ENCODE measurements around the gene TTC6.
A peak's percentile ranks its signal among the peaks of the same experiment; 100 is the strongest.

TTC6 gene

DNA sequence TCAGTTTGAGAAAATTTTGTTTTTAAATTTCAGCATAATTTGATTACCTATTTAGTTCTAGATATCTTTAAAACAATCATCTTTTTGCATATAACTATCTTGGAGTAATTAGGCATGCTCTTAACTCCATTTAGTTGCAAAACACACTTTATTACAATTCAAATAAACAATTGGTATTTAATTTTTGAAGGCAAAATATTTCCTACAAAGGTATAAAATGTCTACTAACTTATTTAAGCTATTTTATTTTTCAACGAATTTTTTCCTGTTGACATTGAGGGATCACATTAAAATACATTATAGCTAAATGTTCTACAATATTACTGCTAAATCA lies 8.7 kb upstream of the TTC6 start:
- DNase-seq = no peak

DNA sequence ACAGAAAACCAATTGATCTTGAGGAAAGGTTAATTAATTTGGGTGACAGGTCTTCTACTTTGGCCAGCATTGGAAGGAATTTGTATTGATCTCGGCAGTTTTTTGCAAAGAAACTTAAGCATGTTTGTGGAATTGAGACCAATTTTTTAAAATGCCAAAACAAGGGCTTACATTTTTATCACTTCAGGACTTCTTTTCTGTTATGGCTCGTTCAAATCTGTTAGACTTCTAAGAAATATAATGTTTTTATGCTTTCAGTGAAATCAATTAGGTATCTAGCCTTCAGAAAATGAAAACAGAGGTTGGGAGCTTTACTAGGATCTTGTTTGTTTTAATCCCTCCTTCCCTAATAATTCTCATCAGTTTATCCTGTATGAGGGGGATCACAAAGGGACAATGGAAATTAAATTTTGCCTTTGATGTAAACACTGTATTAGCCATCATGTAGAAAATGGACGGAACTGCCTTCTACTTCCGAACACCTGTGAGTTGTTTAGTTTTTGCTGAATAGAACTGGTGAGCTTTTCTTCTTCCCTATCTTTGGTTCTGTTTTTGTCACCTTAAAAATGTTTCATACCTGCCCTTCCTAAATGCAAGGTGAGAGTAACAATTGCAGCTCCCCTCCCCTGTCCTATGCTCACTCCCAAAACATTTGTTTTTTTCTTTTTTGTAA lies 8.2 kb upstream of the TTC6 start:
- DNase-seq = no peak

DNA sequence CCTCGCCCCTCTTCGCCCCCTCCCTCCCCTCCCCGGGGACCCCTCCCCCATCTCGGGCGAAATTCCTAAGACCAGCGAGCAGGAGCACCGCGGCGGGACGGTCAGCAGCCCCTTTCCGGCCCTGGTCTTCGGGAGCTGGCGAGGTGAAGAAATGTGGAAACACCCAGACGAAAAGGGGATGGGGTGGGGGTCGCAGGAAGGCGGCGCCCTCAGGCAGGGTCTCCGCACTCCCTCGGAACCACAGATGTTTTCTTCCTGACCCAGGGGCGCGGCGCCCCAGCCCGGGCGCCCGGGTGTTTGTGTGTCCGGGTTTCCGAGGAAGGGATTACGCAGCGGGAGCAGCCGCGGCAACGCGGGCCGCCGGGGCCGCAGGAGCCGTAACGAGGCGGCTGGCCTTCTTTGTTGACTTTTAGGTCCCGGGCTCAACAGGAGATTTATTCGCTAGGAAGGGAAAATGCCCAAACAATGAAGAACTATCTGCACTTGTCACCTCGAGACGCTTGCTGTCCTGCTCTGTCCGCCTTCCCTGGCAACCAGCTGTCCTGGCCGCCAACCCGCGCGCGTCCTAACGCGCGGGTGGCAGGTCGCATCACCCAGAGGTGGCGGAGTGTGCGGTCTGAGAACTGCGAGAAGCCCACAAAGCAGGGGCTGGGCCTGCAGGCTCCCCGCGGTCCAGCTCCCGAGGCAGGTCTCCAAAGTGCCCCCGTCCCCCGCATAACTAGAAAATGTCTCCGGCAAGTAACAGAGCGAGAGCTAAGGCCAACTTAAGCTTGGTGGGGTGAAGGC lies 7.4 kb upstream of the TTC6 start:
- DNase-seq = no peak

DNA sequence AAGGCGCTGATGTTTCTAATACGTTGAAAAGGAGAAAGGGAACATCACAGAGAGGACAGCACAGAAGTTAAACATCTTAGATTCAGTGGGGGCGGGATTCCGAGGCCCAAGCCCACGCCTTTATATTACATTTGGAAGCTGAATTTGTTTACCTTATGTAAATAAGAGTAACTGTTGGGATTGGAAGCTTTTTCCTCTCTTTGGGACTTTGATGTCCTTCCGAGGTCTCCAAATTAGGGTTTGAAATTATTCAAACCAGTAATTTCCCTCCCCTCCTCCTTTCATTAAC lies 6.8 kb upstream of the TTC6 start:
- DNase-seq = no peak

DNA sequence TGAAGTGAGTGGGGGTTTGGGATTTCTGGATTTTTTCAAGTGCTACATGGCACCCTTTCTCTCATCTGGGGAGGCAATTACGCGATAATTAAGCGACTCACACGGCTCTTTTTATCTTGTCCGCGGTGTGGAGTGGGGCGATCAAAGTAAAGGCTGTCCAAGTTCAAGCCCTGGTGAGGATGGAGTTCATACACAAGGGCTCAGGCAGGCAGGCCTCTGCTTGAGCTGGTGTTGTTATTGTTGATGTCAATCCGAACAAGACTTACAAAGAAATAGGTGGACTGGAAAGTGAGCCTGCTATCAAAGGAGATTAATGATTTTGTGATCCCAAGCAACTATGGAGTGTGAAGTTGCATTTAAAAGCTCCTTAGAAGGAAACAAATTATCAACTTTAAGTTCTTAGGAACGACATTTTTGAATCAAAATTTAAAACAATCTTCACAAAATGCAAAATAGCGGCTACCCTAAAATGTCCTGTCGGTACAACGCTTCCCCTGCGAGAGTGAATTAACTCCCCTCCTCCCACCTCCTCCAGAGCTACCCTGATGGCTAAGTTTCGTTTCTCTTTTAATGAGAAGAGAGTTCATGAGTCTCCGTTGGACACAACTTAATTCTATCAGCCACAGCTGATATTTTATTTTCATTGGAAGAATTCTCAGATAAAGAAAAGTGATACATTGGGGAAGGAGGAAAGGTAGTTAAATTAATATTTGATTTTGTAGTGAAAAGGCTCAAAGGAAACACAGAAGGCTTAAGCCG lies 6.3 kb upstream of the TTC6 start:
- no peak for DNase-seq

DNA sequence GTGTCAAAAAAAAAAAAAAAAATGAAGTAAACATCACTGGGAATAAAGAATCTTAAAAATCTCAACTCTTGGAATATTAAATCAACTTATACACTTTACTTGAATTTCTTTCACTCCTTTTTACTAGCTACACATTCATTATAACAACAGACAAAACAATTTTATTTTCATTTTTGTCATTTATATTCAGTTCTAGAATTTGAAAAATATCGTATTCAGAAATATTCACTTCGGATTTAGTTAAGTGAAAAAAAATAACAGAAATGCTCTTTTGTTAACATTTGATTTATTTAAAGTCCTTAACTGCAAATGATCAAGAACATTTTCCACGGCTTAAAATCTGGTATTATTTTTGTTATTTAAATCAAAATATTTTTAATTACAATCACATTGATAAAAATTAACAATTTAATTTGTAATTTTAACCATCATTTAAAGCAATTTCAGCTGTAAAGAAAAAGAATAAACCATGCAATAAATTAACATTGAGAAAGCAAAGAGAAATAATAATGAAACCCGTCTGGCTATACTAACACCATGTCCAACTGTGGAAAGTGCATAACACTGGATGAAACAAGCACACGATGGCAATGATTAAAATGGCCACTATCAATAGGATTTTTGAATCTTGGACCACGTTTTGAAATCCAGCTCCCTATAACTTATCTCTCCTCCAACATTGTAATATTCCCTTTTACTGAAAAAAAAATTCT lies 5.6 kb upstream of the TTC6 start:
- DNase-seq = no peak

DNA sequence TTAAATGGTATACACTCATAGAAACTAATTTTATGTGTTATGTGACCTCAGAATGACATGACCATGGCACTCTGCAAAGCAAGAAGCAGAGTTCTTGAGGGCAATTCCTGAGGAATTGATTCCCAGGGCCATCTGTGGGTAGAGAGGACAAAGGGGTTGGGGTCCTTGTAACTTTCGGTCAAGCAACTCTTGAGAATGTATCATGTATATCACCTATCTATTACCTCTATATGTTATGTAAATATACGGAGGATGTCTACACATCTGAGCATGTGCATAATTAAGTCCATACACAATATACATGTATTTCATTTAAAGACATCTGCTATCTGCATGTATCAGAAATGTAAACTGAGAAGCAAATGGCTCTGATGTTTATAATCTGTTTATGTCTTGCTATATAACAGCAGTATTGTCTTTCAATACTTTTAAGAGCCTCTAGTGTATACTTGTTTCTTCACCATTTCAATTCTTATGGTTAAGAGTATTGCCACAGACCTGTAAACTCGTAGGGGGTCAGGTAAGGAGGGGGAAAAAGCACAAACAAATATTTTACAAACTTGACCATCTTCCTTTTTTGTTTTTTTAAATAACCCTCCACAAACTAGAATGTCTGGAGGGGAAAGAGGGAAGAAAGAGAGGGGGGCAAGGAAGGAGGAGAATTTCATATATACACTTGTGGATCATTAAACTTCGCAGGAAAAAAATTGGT lies 4.8 kb upstream of the TTC6 start:
- no peak for DNase-seq

DNA sequence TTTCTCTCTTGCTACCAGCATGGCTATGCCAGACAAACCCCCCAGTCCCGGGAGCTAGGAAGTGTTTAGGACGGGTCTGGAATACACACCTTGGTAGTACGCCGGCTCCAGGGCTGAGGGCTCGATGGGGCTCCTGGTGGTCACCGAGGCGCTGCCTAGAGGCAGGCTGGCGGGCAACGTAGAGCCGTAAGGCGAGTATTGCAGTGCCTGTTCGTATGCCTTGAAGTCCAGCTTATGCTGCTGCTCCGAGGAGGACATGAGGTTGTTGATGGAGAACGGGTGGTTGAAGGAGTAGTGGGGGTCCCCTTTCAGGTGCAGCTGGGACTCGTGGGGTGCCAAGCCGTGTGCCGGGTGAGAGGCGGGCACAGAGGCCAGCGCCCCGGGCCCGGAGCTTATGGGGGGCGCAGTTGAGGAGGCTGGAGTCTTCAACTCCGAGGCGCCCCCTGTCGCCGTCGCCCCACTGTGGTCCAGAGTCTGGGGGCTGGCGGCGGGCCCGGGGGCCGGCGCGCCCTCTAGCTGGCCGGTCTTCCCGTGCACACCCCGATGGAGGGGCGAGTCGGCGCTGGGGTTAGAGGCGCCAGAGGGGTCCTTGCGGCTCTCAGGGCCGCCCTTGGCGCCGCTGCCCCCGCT lies 4.0 kb upstream of the TTC6 start:
- DNase-seq = no peak

DNA sequence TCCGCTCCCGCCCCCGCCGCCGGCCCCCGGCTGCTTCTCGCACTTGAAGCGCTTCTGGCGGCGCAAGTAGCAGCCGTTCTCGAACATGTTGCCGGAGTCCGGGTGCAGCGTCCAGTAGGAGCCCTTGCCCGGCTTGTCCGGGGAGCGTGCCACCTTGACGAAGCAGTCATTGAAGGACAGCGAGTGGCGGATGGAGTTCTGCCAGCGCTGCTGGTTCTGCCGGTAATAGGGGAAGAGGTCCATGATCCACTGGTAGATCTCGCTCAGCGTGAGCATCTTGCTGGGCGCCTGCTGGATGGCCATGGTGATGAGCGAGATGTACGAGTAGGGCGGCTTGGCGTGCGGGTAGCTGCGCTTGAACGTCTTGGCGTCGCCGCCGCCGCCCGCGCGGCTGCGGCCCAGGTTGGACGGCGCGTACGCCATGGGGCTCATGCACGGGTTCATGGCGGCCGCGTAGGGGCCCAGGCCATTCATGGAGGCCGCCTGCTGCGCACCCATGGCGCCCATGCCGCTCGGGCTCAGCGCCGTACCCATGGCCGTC lies 3.4 kb upstream of the TTC6 start:
- no peak for DNase-seq

DNA sequence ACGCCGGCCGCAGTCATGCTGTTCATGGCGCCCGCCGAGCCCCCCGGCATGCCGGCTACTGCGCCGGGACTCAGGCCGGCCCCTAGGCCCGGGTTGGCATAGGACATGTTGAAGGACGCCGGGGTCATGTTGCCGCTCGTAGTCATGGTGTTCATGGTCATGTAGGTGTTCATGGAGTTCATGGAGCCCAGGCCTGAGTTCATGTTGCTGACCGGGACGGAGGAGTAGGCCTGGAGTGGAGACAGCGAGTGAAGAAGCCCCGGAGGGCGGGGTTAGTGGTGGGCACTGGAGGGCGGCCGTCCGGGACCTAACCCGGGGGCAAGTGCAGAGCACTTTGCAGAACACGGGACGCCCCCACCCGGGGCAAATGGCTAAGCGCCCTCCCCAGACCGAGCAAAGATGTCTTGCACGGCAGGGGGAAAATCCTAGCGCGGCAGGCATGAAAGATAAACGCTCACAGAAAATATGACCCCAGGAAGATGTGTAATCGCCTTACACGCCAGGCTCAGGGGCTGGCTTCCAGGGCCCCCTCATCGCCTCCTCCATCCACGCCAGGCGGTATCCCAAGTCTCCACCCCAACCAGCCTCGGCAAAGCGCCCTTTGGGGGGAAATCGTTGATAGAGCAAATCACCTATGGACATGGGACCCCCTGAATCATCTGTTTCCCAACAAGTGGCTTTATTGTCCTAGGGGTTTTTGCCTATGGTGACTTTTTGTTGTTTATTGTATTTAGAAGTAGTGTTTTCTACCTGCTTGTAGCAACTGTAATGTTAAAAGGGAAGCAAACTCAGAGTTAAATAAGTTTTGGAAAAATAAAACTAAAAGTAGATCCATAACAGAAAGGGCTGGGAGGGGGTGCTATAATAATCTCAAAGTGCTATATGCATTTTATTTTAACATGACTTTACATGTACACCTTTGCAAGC lies 2.7 kb upstream of the TTC6 start:
- DNase-seq = no peak

DNA sequence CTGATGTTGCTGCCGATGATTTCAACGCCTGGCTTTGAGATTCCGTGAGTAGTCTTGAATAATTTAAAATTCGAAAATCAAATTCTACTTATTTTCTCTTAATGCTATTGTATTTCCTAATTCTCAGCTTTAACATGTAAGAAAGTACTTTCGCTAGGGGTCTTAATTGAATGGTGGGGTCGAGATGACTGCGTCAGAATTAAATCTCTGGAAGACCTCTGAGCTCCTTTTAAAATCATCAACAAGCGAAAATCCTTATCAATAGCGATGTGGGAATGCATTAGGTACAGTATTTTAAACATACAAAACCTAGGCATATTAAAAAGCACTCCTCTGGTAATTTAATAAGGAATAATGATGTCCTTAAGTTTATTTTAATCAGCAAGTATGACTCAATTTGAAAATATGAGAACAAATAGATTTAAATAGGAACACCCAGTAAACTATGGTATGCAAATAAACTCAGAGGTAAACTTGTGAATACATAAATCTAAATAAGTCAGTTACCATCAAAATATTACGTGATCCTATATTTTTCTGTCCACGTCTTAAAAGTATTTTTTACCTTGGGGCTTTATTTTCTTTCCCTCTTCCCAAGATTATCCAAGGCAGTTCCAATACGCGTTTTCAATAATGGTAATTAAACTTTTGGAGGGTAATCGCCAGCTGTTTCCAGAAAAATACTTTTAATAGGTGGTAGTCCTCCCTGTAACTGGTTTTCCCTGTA lies 1.8 kb upstream of the TTC6 start:
- no peak for DNase-seq

DNA sequence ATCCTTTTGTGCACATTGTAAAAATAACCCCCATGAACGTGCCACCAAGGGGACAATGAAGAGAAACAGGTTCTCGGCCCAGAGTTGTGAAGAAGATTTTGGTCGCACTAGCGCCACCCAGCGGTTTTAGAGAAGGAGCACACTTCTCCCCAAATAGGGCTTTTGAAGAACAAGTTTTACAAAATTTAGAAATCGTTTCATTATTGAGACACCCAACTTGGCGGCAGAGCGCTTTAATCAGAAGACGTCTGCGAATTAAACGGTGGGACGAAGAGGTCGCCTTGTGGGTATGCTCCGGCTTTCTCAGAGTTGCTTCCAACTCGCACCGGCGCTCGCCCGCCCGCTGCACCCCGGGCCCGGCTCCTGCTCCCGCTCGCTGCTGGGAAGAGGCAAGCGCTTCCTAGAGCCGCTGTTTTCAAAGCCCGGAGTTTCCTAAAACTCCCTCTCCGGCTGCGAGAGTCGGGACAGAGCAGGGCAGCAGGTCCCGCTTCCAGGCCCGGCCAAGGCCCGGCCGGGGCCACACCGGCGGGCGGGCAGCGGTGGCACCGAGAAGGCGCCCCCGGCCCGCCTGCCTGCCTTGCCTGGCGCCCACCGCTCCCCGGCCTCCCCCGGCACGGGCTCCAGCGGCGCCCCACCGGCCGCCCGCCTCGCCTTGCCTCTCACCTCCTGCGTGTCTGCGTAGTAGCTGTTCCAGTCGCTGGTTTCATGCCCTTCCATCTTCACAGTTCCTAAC lies 1.0 kb upstream of the TTC6 start:
- no peak for DNase-seq

DNA sequence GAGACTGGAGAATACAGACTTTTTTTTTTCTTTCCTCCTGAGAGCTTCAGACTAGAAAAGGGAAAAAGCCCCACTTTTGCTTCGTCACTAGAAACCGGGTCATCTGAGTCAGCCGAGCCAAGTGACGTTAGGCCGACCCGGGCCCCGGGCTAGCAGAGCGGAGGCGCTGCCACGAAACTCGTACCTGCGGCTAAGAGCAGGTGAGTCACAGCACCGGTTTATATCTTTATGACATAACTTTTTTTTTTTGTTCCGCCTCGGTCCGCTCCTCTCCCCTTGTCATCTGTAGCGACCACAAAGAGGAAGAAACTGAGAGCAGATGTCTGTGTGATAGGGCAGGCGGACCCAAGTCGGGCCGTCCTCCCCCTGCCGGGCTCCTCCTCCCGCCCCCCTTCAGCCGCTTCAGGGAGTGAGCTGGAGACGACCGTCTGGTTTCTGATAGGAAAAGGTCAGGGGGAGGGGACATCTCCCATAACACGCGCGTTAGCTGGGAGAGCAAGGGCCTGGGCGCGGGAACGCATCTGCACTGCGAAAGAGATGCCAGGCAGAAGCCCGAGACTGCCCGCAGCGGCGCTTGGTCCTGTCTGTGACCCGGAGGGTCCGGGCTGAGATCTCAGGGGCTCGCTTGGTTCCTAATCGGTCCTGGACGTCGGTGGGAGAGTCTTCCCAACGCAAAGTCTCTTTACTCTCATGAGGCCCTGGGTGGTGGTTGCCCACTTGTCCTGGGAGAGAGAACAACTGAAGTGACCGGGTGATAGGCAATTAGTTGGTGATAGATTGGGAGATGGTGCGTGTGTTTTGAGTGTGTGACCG lies 586 bp downstream of the TTC6 start:
- DNase-seq = peak; percentile 40 to 48

DNA sequence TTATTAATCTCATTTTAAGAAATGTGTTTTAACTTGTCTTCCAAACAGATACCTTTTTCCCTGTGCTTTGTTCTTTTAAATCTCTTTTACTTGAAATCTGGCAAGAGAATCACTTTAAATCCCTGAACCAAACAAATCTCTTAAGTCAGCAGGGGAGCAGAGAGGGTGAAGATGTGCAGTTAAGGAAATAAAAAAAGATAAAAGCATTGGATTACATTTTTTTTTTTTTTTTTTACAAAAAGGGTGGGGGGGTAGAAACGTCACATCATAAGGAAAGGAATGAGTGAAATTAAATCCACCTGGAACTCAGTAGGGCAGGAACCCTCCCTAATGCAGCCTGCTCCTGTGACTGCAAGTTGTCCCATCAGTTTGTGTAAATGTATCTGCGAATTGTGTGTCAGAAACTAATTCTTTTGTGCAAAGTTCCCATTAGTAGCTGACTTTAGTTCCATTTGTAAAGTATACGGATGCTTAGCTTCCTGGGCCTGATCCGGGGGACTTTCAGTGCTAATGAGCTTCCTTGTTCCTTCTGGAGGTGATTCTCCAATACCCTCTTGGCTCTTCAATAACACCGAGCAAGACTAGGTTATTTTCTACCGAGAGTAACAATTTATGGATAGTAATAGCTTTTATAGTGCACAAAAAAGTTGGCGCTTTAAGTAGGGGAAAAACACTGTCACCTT lies 1.5 kb downstream of the TTC6 start:
- DNase-seq = no peak

DNA sequence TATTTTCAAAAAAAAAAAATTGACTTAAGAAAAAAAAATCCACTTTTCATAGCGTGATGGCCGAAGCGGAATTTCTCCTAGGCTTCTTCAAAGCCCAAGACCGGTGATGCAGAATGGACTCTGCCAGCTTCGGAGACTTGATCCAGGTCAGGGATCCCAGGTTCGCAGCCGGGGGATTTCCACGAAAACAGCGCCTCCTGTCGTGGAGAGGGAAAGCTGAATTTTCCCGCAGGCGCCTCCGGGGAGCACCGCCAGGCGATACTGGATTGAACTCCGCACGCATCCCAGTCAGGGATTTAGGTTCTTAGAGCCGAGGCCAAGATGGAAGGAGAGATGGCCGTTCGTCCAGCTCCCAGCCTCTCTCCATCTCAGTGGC lies 2.1 kb downstream of the TTC6 start:
- DNase-seq = no peak

DNA sequence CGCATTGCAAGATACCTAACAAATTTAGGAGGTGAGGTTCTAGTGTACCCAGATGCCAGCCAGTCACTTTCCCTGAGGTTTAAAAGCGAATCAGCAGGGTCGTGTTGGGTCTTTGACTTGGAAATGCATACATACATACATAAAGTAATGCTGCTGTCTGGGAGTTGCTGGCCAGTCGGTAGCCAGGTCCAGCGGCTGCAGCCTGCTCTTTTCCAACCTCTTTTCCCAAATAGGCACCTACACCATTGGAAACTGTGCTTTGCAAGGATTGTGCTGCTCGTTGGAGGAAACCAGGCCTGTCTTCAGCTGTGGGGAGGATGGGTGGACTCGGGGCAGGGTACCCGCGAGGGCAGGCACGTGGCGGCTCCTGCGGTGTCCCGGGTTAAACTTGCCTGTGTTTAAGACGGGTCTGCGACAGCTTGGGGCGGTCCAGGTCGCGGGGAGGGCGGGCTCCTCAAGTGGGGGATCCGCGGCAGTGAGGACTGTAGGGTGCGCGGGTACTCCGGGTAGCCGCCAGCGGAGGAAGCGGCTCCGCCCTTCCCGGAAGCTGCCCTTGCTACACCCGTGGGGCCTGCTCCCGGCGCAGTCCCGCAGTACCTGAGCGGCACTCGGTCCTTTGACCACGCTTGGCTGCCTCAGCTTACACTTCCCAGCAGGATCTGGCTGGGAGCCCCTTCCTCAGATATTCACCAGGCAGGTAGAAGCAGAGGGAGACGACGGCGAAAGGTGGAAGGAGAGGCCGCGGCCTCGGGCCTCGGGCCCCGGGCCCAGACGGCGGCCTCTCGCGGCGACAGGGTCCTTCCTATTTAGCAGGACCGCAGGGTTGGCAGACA lies 2.7 kb downstream of the TTC6 start:
- no peak for DNase-seq

Measured in activated CD4-positive, alpha-beta T cell treated with anti-CD3 and anti-CD28 coated beads, Interleukin-2, amount 50 U/mL, for 4 hours (primary cell).